DOHH2 (cell line): ENCODE results near the gene RBX1.

Source experiments
- H3F3A ChIP-seq: fragments of 200-600 bp; sonication (generic), shearing (Covaris generic); 2 replicates; pipeline ENCODE4 v1.6.0; 2016; ENCODE audit warnings: antibody characterized with exemption, mild to moderate bottlenecking; ENCODE audit not compliant: control insufficient read depth, insufficient read depth
- H3K27ac ChIP-seq: fragments of 200-600 bp; sonication (generic); 2 replicates; pipeline ENCODE4 v1.5.1; 2014; ENCODE audit warnings: low read depth, mild to moderate bottlenecking, low read length, moderate library complexity
- H3K27me3 ChIP-seq: fragments of 200-600 bp; sonication (generic); 2 replicates; pipeline ENCODE4 v1.6.1; 2014; ENCODE audit warnings: mild to moderate bottlenecking, low read length, mixed read lengths; ENCODE audit not compliant: control insufficient read depth
- H3K36me3 ChIP-seq: fragments of 200-600 bp; sonication (generic); 2 replicates; pipeline ENCODE4 v1.6.1; 2014; ENCODE audit warnings: mild to moderate bottlenecking, low read length, moderate library complexity, mixed read lengths; ENCODE audit not compliant: control insufficient read depth
- H3K4me1 ChIP-seq: fragments of 200-600 bp; sonication (generic); 2 replicates; pipeline ENCODE4 v1.6.1; 2014; ENCODE audit warnings: mild to moderate bottlenecking, low read length, mixed read lengths; ENCODE audit not compliant: control insufficient read depth
- H3K4me2 ChIP-seq: fragments of 200-600 bp; sonication (generic); 2 replicates; pipeline ENCODE4 v1.6.0; 2014; ENCODE audit warnings: mild to moderate bottlenecking, low read length, moderate library complexity
- H3K4me3 ChIP-seq: fragments of 200-600 bp; sonication (generic); 2 replicates; pipeline ENCODE4 v1.5.1; 2014; ENCODE audit warnings: mild to moderate bottlenecking, low read length, mixed read lengths
- H3K79me2 ChIP-seq: fragments of 200-600 bp; sonication (generic); 2 replicates; pipeline ENCODE4 v1.6.1; 2014; ENCODE audit warnings: mild to moderate bottlenecking, low read length, mixed read lengths; ENCODE audit not compliant: control insufficient read depth
- H3K9me2 ChIP-seq: fragments of 200-600 bp; sonication (generic); replicated peaks from 2 replicates; pipeline ENCODE4 v1.6.1; 2014; ENCODE audit warnings: mild to moderate bottlenecking, low read length, mixed read lengths; ENCODE audit not compliant: control insufficient read depth
- H3K9me3 ChIP-seq: fragments of 200-600 bp; sonication (generic); 2 replicates; pipeline ENCODE4 v1.6.1; 2014; ENCODE audit warnings: antibody characterized with exemption, low read length, mixed read lengths; ENCODE audit not compliant: control insufficient read depth, insufficient read depth
- H4K20me1 ChIP-seq: fragments of 200-600 bp; sonication (generic); 2 replicates; pipeline ENCODE4 v1.6.0; 2014; ENCODE audit warnings: low read depth, mild to moderate bottlenecking, antibody characterized with exemption, low read length, moderate library complexity; ENCODE audit not compliant: control insufficient read depth, insufficient read depth
- CTCF ChIP-seq: fragments of 200-600 bp; sonication (generic); IDR thresholded peaks from one replicate; pipeline ENCODE4 v1.5.1; 2014; ENCODE audit warnings: antibody characterized with exemption, mild to moderate bottlenecking, low read depth, low read length; ENCODE audit not compliant: poor library complexity, severe bottlenecking
- EZH2phosphoT487 ChIP-seq: fragments of 200-600 bp; sonication (generic); IDR thresholded peaks from 2 replicates; pipeline ENCODE4 v1.6.1; 2017; ENCODE audit warnings: borderline replicate concordance, mild to moderate bottlenecking, antibody characterized with exemption, low read length, moderate library complexity, mixed read lengths

The RBX1 gene

GRCh38 chr22:40939202-40939601 lies 12.0 kb upstream of the RBX1 start:
- Histone ChIP-seq H3K4me2 (0 out of 2 replicates have a peak overlapping the region, but pooled peaks have one; percentile 19), H3K27ac (no peak overlapping the region), H3K79me2 (no peaks in the 10 kb centered on the region), H3K4me3 (no peak overlapping the region), H4K20me1 (no peaks in the 10 kb centered on the region), H3K9me3 (no peaks in the 10 kb centered on the region), H3K9me2 (no peaks in the 10 kb centered on the region), H3K27me3 (no peaks in the 10 kb centered on the region), H3K36me3 (no peaks in the 10 kb centered on the region), H3K4me1 (peaks cover 40% of the 10 kb centered on the region), H3F3A (peaks cover 15% of the 10 kb centered on the region)
- TF ChIP-seq EZH2phosphoT487 (no peak), CTCF (no peak)

GRCh38 chr22:40951795-40952605 lies 822 bp downstream of the RBX1 start:
- H3F3A ChIP-seq: 0 out of 2 replicates have a peak, but pooled peaks cover 2% of the 10 kb centered on the region
- H3K27me3 ChIP-seq: no peaks in the 10 kb centered on the region
- peaks cover 53% of the 10 kb centered on the region for H3K79me2 ChIP-seq
- H3K4me1 ChIP-seq: peaks cover 20% of the 10 kb centered on the region
- H3K4me3 ChIP-seq: peak overlapping the region; percentile 91
- no peaks in the 10 kb centered on the region for H3K9me3 ChIP-seq
- TF ChIP-seq CTCF (no peak), EZH2phosphoT487 (no peak)
- H3K36me3 ChIP-seq: peaks cover 41% of the 10 kb centered on the region
- peak overlapping the region; percentile 54 for H3K27ac ChIP-seq
- H4K20me1 ChIP-seq: 0 out of 2 replicates have a peak, but pooled peaks cover 3% of the 10 kb centered on the region
- H3K4me2 ChIP-seq: peak overlapping the region; percentile 88
- no peaks in the 10 kb centered on the region for H3K9me2 ChIP-seq

- H3K27me3 ChIP-seq: no peaks in the 10 kb centered on the region
- peaks cover 68% of the 10 kb centered on the region for H3K79me2 ChIP-seq
- H3F3A ChIP-seq: 0 out of 2 replicates have a peak, but pooled peaks cover 2% of the 10 kb centered on the region
- peak overlapping the region; percentile 91 for H3K4me3 ChIP-seq
- peaks cover 50% of the 10 kb centered on the region for H3K36me3 ChIP-seq
- H3K4me2 ChIP-seq: peak overlapping the region; percentile 88
- H3K9me3 ChIP-seq: no peaks in the 10 kb centered on the region
- no peaks in the 10 kb centered on the region for H3K9me2 ChIP-seq
- no peak overlapping the region for H3K27ac ChIP-seq
- peaks cover 20% of the 10 kb centered on the region for H3K4me1 ChIP-seq
- TF ChIP-seq EZH2phosphoT487 (no peak), CTCF (no peak)
- 0 out of 2 replicates have a peak, but pooled peaks cover 3% of the 10 kb centered on the region for H4K20me1 ChIP-seq
Measured at GRCh38 chr22:40953471-40953870, 2.3 kb downstream of the RBX1 start.
